ENCODE measurements around the gene LRRC4. TPM values are rescaled to one million over a fixed set of nuclear protein-coding genes. Genes with fewer than 3 reads are reported as not detected.

The LRRC4 gene
- polyA plus RNA-seq, 1 donor = 2.1 TPM

DNA sequence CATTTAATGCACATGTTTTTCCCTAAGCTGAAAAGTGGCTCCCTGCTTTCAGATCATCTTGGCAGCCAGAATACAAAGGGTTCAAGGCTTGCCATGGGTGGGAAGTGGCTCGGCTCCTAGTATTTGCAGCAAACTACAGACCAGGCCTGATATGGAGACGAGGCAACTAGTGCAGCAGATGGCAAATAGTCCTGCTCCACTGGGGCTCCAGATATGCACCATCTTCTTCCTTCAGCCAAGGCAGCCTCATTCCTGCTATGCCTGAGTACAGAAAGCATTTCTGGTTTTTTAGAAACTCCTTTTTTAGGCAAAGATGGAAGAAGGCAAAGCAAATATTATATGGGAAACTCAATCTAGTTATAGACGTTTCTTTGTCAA is 23.9 kb downstream of the LRRC4 start:
- Histone ChIP-seq H3K36me3 (ENCODE audit: control insufficient read depth, insufficient read depth, low read length) (no peaks in the 10 kb centered on the region), H3K4me1 (ENCODE audit: control insufficient read depth, insufficient read depth, low read length) (peaks cover 35% of the 10 kb centered on the region), H3K9me3 (ENCODE audit: control insufficient read depth, low read depth, low read length) (no peaks in the 10 kb centered on the region), H3K27me3 (ENCODE audit: control insufficient read depth, insufficient read depth, low read length) (no peaks in the 10 kb centered on the region), H3K4me3 (ENCODE audit: low read length) (no peak overlapping the region), H3K27ac (ENCODE audit: low read length) (no peak overlapping the region)
- DNase-seq = no peak
- WGBS (ENCODE audit: insufficient coverage, low lambda C conversion rate) = 100% methylated on average over 1 of the region's 3 CpGs

GRCh38 chr7:128006550-128007302 is 24.5 kb downstream of the LRRC4 start:
- H3K9me3 ChIP-seq (ENCODE audit: control insufficient read depth, low read depth, low read length) = no peaks in the 10 kb centered on the region
- DNase-seq = no peak
- WGBS (ENCODE audit: insufficient coverage, low lambda C conversion rate) = no CpG with 5 or more reads among the region's 8 CpGs
- H3K27me3 ChIP-seq (ENCODE audit: control insufficient read depth, insufficient read depth, low read length) = no peaks in the 10 kb centered on the region
- H3K27ac ChIP-seq (ENCODE audit: low read length) = no peak overlapping the region
- no peaks in the 10 kb centered on the region for H3K36me3 ChIP-seq (ENCODE audit: control insufficient read depth, insufficient read depth, low read length)
- no peak overlapping the region for H3K4me3 ChIP-seq (ENCODE audit: low read length)
- peaks cover 35% of the 10 kb centered on the region for H3K4me1 ChIP-seq (ENCODE audit: control insufficient read depth, insufficient read depth, low read length)

- peak; percentile 43 to 77 for DNase-seq
- H3K27ac ChIP-seq (ENCODE audit: low read length) = peak overlapping the region; percentile 12
- no peaks in the 10 kb centered on the region for H3K9me3 ChIP-seq (ENCODE audit: control insufficient read depth, low read depth, low read length)
- no CpG with 5 or more reads among the region's 3 CpGs for WGBS (ENCODE audit: insufficient coverage, low lambda C conversion rate)
- no peaks in the 10 kb centered on the region for H3K27me3 ChIP-seq (ENCODE audit: control insufficient read depth, insufficient read depth, low read length)
- H3K4me3 ChIP-seq (ENCODE audit: low read length) = no peak overlapping the region
- H3K36me3 ChIP-seq (ENCODE audit: control insufficient read depth, insufficient read depth, low read length) = no peaks in the 10 kb centered on the region
- peaks cover 28% of the 10 kb centered on the region for H3K4me1 ChIP-seq (ENCODE audit: control insufficient read depth, insufficient read depth, low read length)
Measured at GRCh38 chr7:128005759-128006159, 25.5 kb downstream of the LRRC4 start.

DNA sequence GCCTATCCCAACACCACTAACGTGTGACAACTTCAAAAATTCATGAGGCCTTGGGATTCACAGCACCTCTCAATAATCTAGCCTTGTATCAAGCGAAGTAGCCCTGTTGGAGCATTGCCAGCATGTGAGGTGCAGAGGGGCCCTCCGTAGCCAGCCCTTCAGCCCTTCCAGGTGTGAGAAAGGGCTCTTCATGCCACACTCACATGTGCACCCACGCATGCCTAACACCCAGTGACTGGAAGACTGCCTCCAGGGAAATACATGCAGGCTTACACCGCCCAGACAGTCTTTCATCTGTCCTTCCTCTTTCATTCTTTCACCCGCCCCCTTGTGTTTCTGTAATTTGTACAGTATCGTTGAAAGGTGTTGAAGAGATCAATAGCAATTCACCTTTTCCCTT is 26.1 kb downstream of the LRRC4 start:
- Histone ChIP-seq H3K36me3 (ENCODE audit: control insufficient read depth, insufficient read depth, low read length) (no peaks in the 10 kb centered on the region), H3K4me1 (ENCODE audit: control insufficient read depth, insufficient read depth, low read length) (peaks cover 29% of the 10 kb centered on the region), H3K4me3 (ENCODE audit: low read length) (no peak overlapping the region), H3K27ac (ENCODE audit: low read length) (peak overlapping the region; percentile 17), H3K27me3 (ENCODE audit: control insufficient read depth, insufficient read depth, low read length) (no peaks in the 10 kb centered on the region), H3K9me3 (ENCODE audit: control insufficient read depth, low read depth, low read length) (no peaks in the 10 kb centered on the region)
- 100% methylated on average over 1 of the region's 7 CpGs for WGBS (ENCODE audit: insufficient coverage, low lambda C conversion rate)
- no peak for DNase-seq

DNA sequence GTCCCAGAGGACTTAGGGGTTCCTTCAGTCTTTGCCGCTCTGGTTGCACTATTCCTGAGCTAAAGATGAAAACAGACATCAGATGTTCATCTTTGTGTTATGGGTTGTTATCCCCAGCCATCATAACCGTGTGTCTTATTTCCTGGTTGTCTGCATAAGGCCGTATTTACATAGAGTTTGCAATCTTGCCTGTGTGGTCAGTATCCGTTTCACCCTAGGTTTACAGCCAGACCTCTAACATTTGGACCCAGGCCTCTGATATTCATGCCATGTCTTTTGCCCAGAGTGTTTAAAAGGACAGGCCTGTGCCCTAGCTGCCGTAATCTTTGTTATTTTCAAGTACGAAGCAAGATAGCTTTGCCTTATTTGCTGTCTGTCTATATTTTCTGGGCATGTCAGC is 26.6 kb downstream of the LRRC4 start:
- Histone ChIP-seq H3K4me1 (ENCODE audit: control insufficient read depth, insufficient read depth, low read length) (peaks cover 31% of the 10 kb centered on the region), H3K27me3 (ENCODE audit: control insufficient read depth, insufficient read depth, low read length) (no peaks in the 10 kb centered on the region), H3K27ac (ENCODE audit: low read length) (no peak overlapping the region), H3K9me3 (ENCODE audit: control insufficient read depth, low read depth, low read length) (no peaks in the 10 kb centered on the region), H3K4me3 (ENCODE audit: low read length) (no peak overlapping the region), H3K36me3 (ENCODE audit: control insufficient read depth, insufficient read depth, low read length) (no peaks in the 10 kb centered on the region)
- no peak for DNase-seq
- no CpG with 5 or more reads among the region's 6 CpGs for WGBS (ENCODE audit: insufficient coverage, low lambda C conversion rate)

DNA sequence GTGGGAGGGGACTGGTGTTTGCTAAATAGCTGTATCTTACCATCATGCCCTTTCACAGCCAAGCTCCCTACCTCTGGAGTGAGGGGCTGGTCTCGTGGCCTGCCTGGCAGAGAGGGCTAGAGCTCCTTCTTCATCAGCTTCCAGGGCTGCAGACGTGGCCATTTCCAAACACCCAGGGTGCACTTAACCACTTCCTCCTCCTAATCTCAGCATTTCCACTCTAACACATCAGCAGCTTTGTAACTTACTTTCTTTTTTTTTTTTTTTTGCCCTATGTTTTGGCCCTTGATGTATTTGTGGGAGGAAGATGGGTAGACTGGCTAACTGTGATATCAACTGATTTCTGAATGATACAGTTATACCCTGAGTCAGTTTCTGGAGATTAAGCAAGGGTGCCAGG is 27.4 kb downstream of the LRRC4 start:
- Histone ChIP-seq H3K36me3 (ENCODE audit: control insufficient read depth, insufficient read depth, low read length) (no peaks in the 10 kb centered on the region), H3K27me3 (ENCODE audit: control insufficient read depth, insufficient read depth, low read length) (no peaks in the 10 kb centered on the region), H3K9me3 (ENCODE audit: control insufficient read depth, low read depth, low read length) (no peaks in the 10 kb centered on the region), H3K27ac (ENCODE audit: low read length) (no peak overlapping the region), H3K4me1 (ENCODE audit: control insufficient read depth, insufficient read depth, low read length) (peaks cover 35% of the 10 kb centered on the region), H3K4me3 (ENCODE audit: low read length) (no peak overlapping the region)
- DNase-seq = no peak
- 90% methylated on average over 2 of the region's 2 CpGs for WGBS (ENCODE audit: insufficient coverage, low lambda C conversion rate)

- H3K4me3 ChIP-seq (ENCODE audit: low read length) = no peak overlapping the region
- no peaks in the 10 kb centered on the region for H3K27me3 ChIP-seq (ENCODE audit: control insufficient read depth, insufficient read depth, low read length)
- H3K36me3 ChIP-seq (ENCODE audit: control insufficient read depth, insufficient read depth, low read length) = no peaks in the 10 kb centered on the region
- H3K27ac ChIP-seq (ENCODE audit: low read length) = no peak overlapping the region
- DNase-seq = no peak
- WGBS (ENCODE audit: insufficient coverage, low lambda C conversion rate) = 100% methylated on average over 1 of the region's 3 CpGs
- peaks cover 35% of the 10 kb centered on the region for H3K4me1 ChIP-seq (ENCODE audit: control insufficient read depth, insufficient read depth, low read length)
- H3K9me3 ChIP-seq (ENCODE audit: control insufficient read depth, low read depth, low read length) = no peaks in the 10 kb centered on the region
Measured at GRCh38 chr7:128003167-128003566, 28.1 kb downstream of the LRRC4 start.

DNA sequence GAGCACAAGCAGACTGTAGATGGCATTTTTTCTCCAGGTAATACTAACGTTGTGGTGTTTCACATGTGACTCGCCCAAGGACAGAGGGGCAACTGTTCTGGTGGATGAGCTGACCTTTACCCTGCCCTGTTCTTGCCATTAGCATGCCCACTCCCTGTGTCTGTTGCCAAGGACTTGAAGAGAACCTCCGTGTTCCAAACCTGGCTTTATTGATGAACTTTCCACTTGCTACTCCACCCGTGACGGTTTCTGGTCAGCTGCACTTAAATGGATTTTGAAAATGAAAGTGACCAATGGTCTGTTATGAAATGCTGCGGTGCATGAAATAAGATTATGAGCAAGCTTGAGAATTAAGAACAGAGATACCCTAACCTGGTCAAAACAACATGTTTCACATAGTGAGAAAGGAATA is 30.4 kb downstream of the LRRC4 start:
- DNase-seq = peak; percentile 14 to 57
- WGBS (ENCODE audit: insufficient coverage, low lambda C conversion rate) = no CpG with 5 or more reads among the region's 6 CpGs
- Histone ChIP-seq H3K4me1 (ENCODE audit: control insufficient read depth, insufficient read depth, low read length) (peaks cover 28% of the 10 kb centered on the region), H3K9me3 (ENCODE audit: control insufficient read depth, low read depth, low read length) (no peaks in the 10 kb centered on the region), H3K27me3 (ENCODE audit: control insufficient read depth, insufficient read depth, low read length) (no peaks in the 10 kb centered on the region), H3K36me3 (ENCODE audit: control insufficient read depth, insufficient read depth, low read length) (peaks cover 3% of the 10 kb centered on the region), H3K4me3 (ENCODE audit: low read length) (no peak overlapping the region), H3K27ac (ENCODE audit: low read length) (no peak overlapping the region)

- Histone ChIP-seq H3K36me3 (ENCODE audit: control insufficient read depth, insufficient read depth, low read length) (peaks cover 3% of the 10 kb centered on the region), H3K4me3 (ENCODE audit: low read length) (no peak overlapping the region), H3K27ac (ENCODE audit: low read length) (no peak overlapping the region), H3K4me1 (ENCODE audit: control insufficient read depth, insufficient read depth, low read length) (peaks cover 21% of the 10 kb centered on the region), H3K9me3 (ENCODE audit: control insufficient read depth, low read depth, low read length) (no peaks in the 10 kb centered on the region), H3K27me3 (ENCODE audit: control insufficient read depth, insufficient read depth, low read length) (no peaks in the 10 kb centered on the region)
- DNase-seq = peak; percentile 38 to 53
- no CpG with 5 or more reads among the region's 1 CpG for WGBS (ENCODE audit: insufficient coverage, low lambda C conversion rate)
Measured at GRCh38 chr7:128000048-128000447, 31.2 kb downstream of the LRRC4 start.

- H3K9me3 ChIP-seq (ENCODE audit: control insufficient read depth, low read depth, low read length) = no peaks in the 10 kb centered on the region
- no peak overlapping the region for H3K4me3 ChIP-seq (ENCODE audit: low read length)
- no peaks in the 10 kb centered on the region for H3K27me3 ChIP-seq (ENCODE audit: control insufficient read depth, insufficient read depth, low read length)
- WGBS (ENCODE audit: insufficient coverage, low lambda C conversion rate) = 100% methylated on average over 1 of the region's 2 CpGs
- no peak for DNase-seq
- peaks cover 8% of the 10 kb centered on the region for H3K36me3 ChIP-seq (ENCODE audit: control insufficient read depth, insufficient read depth, low read length)
- no peak overlapping the region for H3K27ac ChIP-seq (ENCODE audit: low read length)
- H3K4me1 ChIP-seq (ENCODE audit: control insufficient read depth, insufficient read depth, low read length) = peaks cover 10% of the 10 kb centered on the region
Measured at GRCh38 chr7:127998671-127999070, 32.6 kb downstream of the LRRC4 start.
